GM23338 (cell line): ENCODE measurements around the gene SOHLH1. TPM values are rescaled to one million over a fixed set of nuclear protein-coding genes. Genes with fewer than 3 reads are reported as not detected.
A peak's percentile ranks its signal among the peaks of the same experiment; 100 is the strongest.

ENCODE experiments used
- ATAC-seq: fragments of 200-7000 bp; cut with Tn5 transposase; 3 replicates; pipeline ENCODE4 v1.9.1; 2020
- DNase-seq: peaks from one replicate; pipeline ENCODE4 v3.0.0-alpha.2; 2015; ENCODE audit warnings: low spot score
- H2AFZ ChIP-seq: fragments of 200-600 bp; sonication (generic); 2 replicates; pipeline ENCODE4 v1.8.0; 2016; ENCODE audit warnings: antibody characterized with exemption, mild to moderate bottlenecking, moderate library complexity
- H3F3A ChIP-seq: fragments of 200-600 bp; sonication (generic); replicated peaks from 2 replicates; pipeline ENCODE4 v1.8.0; 2017; ENCODE audit warnings: antibody characterized with exemption, mixed run types, low read depth
- H3K27ac ChIP-seq: fragments of 200-600 bp; sonication (generic); 2 replicates; pipeline ENCODE4 v1.6.1; 2016; ENCODE audit warnings: low read depth
- H3K27me3 ChIP-seq: fragments of 200-600 bp; sonication (generic); 2 replicates; pipeline ENCODE4 v1.8.0; 2016; ENCODE audit warnings: mild to moderate bottlenecking, mixed run types, moderate library complexity; ENCODE audit not compliant: insufficient read depth
- H3K36me3 ChIP-seq: fragments of 200-600 bp; sonication (generic); 2 replicates; pipeline ENCODE4 v1.8.0; 2016; ENCODE audit warnings: mild to moderate bottlenecking; ENCODE audit not compliant: insufficient read depth
- H3K4me1 ChIP-seq: fragments of 200-600 bp; sonication (generic); 2 replicates; pipeline ENCODE4 v1.8.0; 2016; ENCODE audit warnings: mild to moderate bottlenecking, moderate library complexity; ENCODE audit not compliant: insufficient read depth
- H3K4me2 ChIP-seq: fragments of 200-600 bp; sonication (generic); 2 replicates; pipeline ENCODE4 v1.7.1; 2017; ENCODE audit warnings: mixed run types
- H3K4me3 ChIP-seq: fragments of 200-600 bp; sonication (generic); 2 replicates; pipeline ENCODE4 v1.6.1; 2016; ENCODE audit warnings: mixed run types
- H3K79me2 ChIP-seq: fragments of 200-600 bp; sonication (generic); replicated peaks from 2 replicates; pipeline ENCODE4 v1.8.0; 2017; ENCODE audit warnings: mild to moderate bottlenecking; ENCODE audit not compliant: insufficient read depth
- H3K9me2 ChIP-seq: fragments of 200-600 bp; sonication (generic); 2 replicates; pipeline ENCODE4 v1.8.0; 2017; ENCODE audit not compliant: insufficient read depth
- H4K20me1 ChIP-seq: fragments of 200-600 bp; sonication (generic); replicated peaks from 2 replicates; pipeline ENCODE4 v1.8.0; 2017; ENCODE audit warnings: mild to moderate bottlenecking; ENCODE audit not compliant: insufficient read depth
- H3K27ac Mint-ChIP-seq: 2 replicates; pipeline ENCODE4 v1.8.0; 2020; ENCODE audit warnings: inconsistent platforms, mild to moderate bottlenecking, moderate library complexity, mixed read lengths
- H3K27me3 Mint-ChIP-seq: 3 replicates; pipeline ENCODE4 v1.8.0; 2022; ENCODE audit warnings: low read depth, mild to moderate bottlenecking, moderate library complexity, mixed read lengths, inconsistent platforms; ENCODE audit not compliant: insufficient read depth, poor library complexity
- H3K36me3 Mint-ChIP-seq: 3 replicates; pipeline ENCODE4 v1.8.0; 2021; ENCODE audit warnings: low read depth, mild to moderate bottlenecking, inconsistent platforms, moderate library complexity, mixed read lengths
- H3K4me1 Mint-ChIP-seq: 3 replicates; pipeline ENCODE4 v1.8.0; 2020; ENCODE audit warnings: mild to moderate bottlenecking, inconsistent platforms, mixed read lengths
- H3K4me3 Mint-ChIP-seq: 3 replicates; pipeline ENCODE4 v1.8.0; 2021; ENCODE audit warnings: moderate library complexity, mild to moderate bottlenecking, inconsistent platforms, mixed read lengths
- H3K9me3 Mint-ChIP-seq: 3 replicates; pipeline ENCODE4 v1.8.0; 2020; ENCODE audit warnings: moderate library complexity, mild to moderate bottlenecking, inconsistent platforms, mixed read lengths
- EZH2 ChIP-seq: fragments of 200-600 bp; sonication (generic); IDR thresholded peaks from one replicate; pipeline ENCODE4 v1.8.0; 2017; ENCODE audit warnings: antibody characterized with exemption, mild to moderate bottlenecking, low read depth; ENCODE audit not compliant: unreplicated experiment
- EZH2phosphoT487 ChIP-seq: fragments of 200-600 bp; sonication (generic); IDR thresholded peaks from one replicate; pipeline ENCODE4 v1.8.1; 2018; ENCODE audit warnings: antibody characterized with exemption; ENCODE audit not compliant: unreplicated experiment
- POLR2AphosphoS5 ChIP-seq: IDR thresholded peaks from 2 replicates; pipeline ENCODE4 v1.6.1; 2016; ENCODE audit warnings: antibody characterized with exemption, low read depth
- STAT1 ChIP-seq: IDR thresholded peaks from one replicate; pipeline ENCODE4 v1.6.1; 2016; ENCODE audit warnings: antibody characterized with exemption; ENCODE audit not compliant: unreplicated experiment
- ZNF331 ChIP-seq: fragments of 250-450 bp; sonication (Bioruptor Pico); IDR thresholded peaks from 2 replicates; pipeline ENCODE4 v1.5.0; 2020; ENCODE audit warnings: low read depth, mild to moderate bottlenecking, moderate library complexity
- polyA plus RNA-seq: library from polyadenylated mRNA; unstranded; fragments of >200 nt; fragmentation: Nextera tagmentation; extraction: Ambion mirVana; gene quantifications from 2 replicates; pipeline ENCODE4 v1.2.1, GENCODE V29; 2016
- total RNA-seq: library from RNA; depleted of rRNA; stranded (reverse); fragments of >200 nt; shearing (Covaris generic); gene quantifications from 2 replicates; pipeline ENCODE4 v1.2.3, GENCODE V29; 2014
- TF ChIP-seq, protein P1 (sequence below): IDR thresholded peaks from one replicate; pipeline ENCODE4 v1.6.1; 2018; ENCODE audit warnings: antibody characterized with exemption; ENCODE audit not compliant: unreplicated experiment
- TF ChIP-seq, protein P2 (sequence below), 2 experiments: fragments of 200-600 bp in 1 of 2; sonication (generic) in 1 of 2; conservative IDR thresholded peaks; 2 replicates each; pipeline versions ENCODE4 v1.5.1 to v1.6.1; 2016 to 2017; ENCODE audit warnings: antibody characterized with exemption in 2 of 2, low read depth in 2 of 2, mild to moderate bottlenecking in 2 of 2, moderate library complexity in 1 of 2

The SOHLH1 gene
- total and polyA plus RNA-seq, 2 experiments from 2014 or later, result 0.21 TPM; not detected in 1

DNA sequence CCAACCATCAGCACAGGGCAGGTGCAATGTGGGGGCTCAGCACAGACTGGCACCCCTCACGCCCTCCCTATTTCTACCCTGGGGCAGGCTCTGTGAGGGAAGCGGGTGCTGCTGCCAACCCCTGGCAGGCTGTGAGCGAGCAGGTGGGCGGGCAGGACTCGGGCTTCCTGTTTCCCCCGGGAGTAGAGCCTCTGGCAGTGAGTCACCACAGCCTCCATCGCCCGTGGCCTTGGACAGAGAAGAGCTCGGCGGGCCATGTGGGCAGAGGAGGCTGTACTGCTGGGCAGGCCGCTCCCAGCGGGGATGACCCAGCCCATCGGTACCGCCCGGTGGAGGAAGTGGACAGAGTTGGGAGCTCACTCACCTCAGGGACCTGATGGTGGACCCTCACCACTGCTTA, 19.3 kb upstream of the SOHLH1 start:
- H3K27me3 Mint-ChIP-seq, result peaks cover 25% of the 10 kb centered on the region
- H4K20me1 ChIP-seq, result no peaks in the 10 kb centered on the region
- H3K27ac Mint-ChIP-seq, result no peak overlapping the region
- no peaks in the 10 kb centered on the region for H3K79me2 ChIP-seq
- H3K9me3 Mint-ChIP-seq, result no peaks in the 10 kb centered on the region
- H3K36me3 ChIP-seq, result no peaks in the 10 kb centered on the region
- peaks cover 9% of the 10 kb centered on the region; the same call in 1 of the 2 replicates for H3K27me3 ChIP-seq
- H3K4me1 Mint-ChIP-seq, result no peaks in the 10 kb centered on the region; the same call in 2 of the 3 replicates
- no peak overlapping the region for H3K4me3 ChIP-seq
- H2AFZ ChIP-seq, result no peak overlapping the region
- H3K36me3 Mint-ChIP-seq, result no peaks in the 10 kb centered on the region
- TF ChIP-seq, protein P1, sequence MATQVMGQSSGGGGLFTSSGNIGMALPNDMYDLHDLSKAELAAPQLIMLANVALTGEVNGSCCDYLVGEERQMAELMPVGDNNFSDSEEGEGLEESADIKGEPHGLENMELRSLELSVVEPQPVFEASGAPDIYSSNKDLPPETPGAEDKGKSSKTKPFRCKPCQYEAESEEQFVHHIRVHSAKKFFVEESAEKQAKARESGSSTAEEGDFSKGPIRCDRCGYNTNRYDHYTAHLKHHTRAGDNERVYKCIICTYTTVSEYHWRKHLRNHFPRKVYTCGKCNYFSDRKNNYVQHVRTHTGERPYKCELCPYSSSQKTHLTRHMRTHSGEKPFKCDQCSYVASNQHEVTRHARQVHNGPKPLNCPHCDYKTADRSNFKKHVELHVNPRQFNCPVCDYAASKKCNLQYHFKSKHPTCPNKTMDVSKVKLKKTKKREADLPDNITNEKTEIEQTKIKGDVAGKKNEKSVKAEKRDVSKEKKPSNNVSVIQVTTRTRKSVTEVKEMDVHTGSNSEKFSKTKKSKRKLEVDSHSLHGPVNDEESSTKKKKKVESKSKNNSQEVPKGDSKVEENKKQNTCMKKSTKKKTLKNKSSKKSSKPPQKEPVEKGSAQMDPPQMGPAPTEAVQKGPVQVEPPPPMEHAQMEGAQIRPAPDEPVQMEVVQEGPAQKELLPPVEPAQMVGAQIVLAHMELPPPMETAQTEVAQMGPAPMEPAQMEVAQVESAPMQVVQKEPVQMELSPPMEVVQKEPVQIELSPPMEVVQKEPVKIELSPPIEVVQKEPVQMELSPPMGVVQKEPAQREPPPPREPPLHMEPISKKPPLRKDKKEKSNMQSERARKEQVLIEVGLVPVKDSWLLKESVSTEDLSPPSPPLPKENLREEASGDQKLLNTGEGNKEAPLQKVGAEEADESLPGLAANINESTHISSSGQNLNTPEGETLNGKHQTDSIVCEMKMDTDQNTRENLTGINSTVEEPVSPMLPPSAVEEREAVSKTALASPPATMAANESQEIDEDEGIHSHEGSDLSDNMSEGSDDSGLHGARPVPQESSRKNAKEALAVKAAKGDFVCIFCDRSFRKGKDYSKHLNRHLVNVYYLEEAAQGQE, result no peak
- no peak overlapping the region for H3K4me3 Mint-ChIP-seq
- H3F3A ChIP-seq, result 0 out of 2 replicates have a peak, but pooled peaks cover 8% of the 10 kb centered on the region
- H3K4me1 ChIP-seq, result no peaks in the 10 kb centered on the region
- ATAC-seq (no peak), DNase-seq (no peak)
- H3K4me2 ChIP-seq, result no peak overlapping the region
- no peak overlapping the region for H3K27ac ChIP-seq
- H3K9me2 ChIP-seq, result no peaks in the 10 kb centered on the region

DNA sequence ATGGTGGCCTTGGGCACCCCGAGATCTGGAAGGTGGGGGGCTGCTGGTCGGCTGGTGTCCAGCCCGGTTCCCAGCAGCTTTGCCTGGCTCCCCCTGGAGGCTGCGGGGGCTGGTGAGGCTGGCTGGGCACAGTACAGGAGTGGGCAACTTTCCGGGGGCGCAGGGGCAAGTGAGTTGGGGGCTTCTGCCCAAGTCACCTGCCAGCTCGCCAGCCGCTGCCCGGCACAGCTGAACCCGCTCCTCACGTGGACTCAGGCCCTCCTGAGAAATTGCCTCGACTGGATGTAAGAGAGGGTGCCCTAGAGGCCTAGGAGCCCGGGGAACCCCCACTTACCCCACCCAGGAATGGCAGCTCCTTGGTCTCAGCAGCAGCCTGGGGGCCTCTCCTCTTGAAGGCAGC, 18.1 kb upstream of the SOHLH1 start:
- no peak overlapping the region for H3K27ac Mint-ChIP-seq
- no peaks in the 10 kb centered on the region for H3K9me3 Mint-ChIP-seq
- H3K4me2 ChIP-seq, result no peak overlapping the region
- peaks cover 9% of the 10 kb centered on the region; the same call in 1 of the 2 replicates for H3K27me3 ChIP-seq
- no peak for TF ChIP-seq ZNF331 (CRISPR knock-in tag)
- TF ChIP-seq, protein P2, sequence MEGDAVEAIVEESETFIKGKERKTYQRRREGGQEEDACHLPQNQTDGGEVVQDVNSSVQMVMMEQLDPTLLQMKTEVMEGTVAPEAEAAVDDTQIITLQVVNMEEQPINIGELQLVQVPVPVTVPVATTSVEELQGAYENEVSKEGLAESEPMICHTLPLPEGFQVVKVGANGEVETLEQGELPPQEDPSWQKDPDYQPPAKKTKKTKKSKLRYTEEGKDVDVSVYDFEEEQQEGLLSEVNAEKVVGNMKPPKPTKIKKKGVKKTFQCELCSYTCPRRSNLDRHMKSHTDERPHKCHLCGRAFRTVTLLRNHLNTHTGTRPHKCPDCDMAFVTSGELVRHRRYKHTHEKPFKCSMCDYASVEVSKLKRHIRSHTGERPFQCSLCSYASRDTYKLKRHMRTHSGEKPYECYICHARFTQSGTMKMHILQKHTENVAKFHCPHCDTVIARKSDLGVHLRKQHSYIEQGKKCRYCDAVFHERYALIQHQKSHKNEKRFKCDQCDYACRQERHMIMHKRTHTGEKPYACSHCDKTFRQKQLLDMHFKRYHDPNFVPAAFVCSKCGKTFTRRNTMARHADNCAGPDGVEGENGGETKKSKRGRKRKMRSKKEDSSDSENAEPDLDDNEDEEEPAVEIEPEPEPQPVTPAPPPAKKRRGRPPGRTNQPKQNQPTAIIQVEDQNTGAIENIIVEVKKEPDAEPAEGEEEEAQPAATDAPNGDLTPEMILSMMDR (conservative IDR thresholded peaks at IDR 0.05; ENCODE audit: low read depth in 2 of 2), result peak in 1 of 2 experiments; percentile 26; a peak in 2 of 4 replicates
- no peak for DNase-seq
- H3F3A ChIP-seq, result 0 out of 2 replicates have a peak, but pooled peaks cover 8% of the 10 kb centered on the region
- no peaks in the 10 kb centered on the region; the same call in 2 of the 3 replicates for H3K4me1 Mint-ChIP-seq
- no peaks in the 10 kb centered on the region for H3K4me1 ChIP-seq
- H3K9me2 ChIP-seq, result no peaks in the 10 kb centered on the region
- H3K27me3 Mint-ChIP-seq, result peaks cover 28% of the 10 kb centered on the region
- H3K27ac ChIP-seq, result no peak overlapping the region
- no peaks in the 10 kb centered on the region for H3K36me3 Mint-ChIP-seq
- H3K79me2 ChIP-seq, result no peaks in the 10 kb centered on the region
- ATAC-seq, result no peak
- no peaks in the 10 kb centered on the region for H3K36me3 ChIP-seq
- H2AFZ ChIP-seq, result no peak overlapping the region
- H4K20me1 ChIP-seq, result no peaks in the 10 kb centered on the region
- H3K4me3 Mint-ChIP-seq, result no peak overlapping the region
- no peak overlapping the region for H3K4me3 ChIP-seq

DNA sequence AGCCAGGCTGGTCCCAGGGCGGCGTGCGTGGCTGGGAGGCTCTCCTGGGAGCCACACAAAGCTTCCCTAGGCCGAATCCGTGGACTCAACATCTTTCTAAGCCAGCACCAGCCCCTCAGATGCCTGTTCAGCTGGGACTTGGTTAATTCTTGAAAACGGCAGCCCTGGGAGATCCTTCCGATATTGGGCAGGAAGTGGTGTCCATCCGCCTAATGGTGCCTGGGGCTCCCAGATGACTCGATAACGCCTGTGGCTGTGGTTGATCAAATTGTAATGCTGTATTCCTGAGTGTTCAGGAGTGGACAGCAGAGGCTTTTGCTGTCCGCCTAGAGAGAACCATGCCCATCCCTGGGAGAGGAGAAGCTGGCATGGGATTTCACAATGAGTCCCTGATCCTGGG, 16.8 kb upstream of the SOHLH1 start:
- no peaks in the 10 kb centered on the region for H3K36me3 ChIP-seq
- no peaks in the 10 kb centered on the region for H4K20me1 ChIP-seq
- no peak overlapping the region for H3K4me2 ChIP-seq
- 0 out of 2 replicates have a peak, but pooled peaks cover 8% of the 10 kb centered on the region for H3F3A ChIP-seq
- H2AFZ ChIP-seq, result no peak overlapping the region
- H3K4me3 Mint-ChIP-seq, result no peak overlapping the region
- no peaks in the 10 kb centered on the region; the same call in 2 of the 3 replicates for H3K4me1 Mint-ChIP-seq
- no peak overlapping the region for H3K4me3 ChIP-seq
- no peak for ATAC-seq
- no peak overlapping the region for H3K27ac Mint-ChIP-seq
- no peaks in the 10 kb centered on the region for H3K9me3 Mint-ChIP-seq
- no peak overlapping the region for H3K27ac ChIP-seq
- no peaks in the 10 kb centered on the region for H3K36me3 Mint-ChIP-seq
- no peak for DNase-seq
- H3K79me2 ChIP-seq, result no peaks in the 10 kb centered on the region
- peaks cover 9% of the 10 kb centered on the region; the same call in 1 of the 2 replicates for H3K27me3 ChIP-seq
- H3K9me2 ChIP-seq, result no peaks in the 10 kb centered on the region
- no peaks in the 10 kb centered on the region for H3K4me1 ChIP-seq
- peaks cover 28% of the 10 kb centered on the region for H3K27me3 Mint-ChIP-seq
- TF ChIP-seq EZH2 (no peak), EZH2phosphoT487 (no peak), POLR2AphosphoS5 (no peak), STAT1 (no peak), ZNF331 (CRISPR knock-in tag) (no peak)
- TF ChIP-seq, protein P1, result no peak
- TF ChIP-seq, protein P2 (conservative IDR thresholded peaks at IDR 0.05; ENCODE audit: low read depth in 2 of 2), result no peak
